ENCODE data around the gene ECEL1.

GRCh38 chr2:232502511-232502910 is 14.9 kb upstream of the ECEL1 start:
- TF ChIP-seq CTCF (IDR thresholded peaks at IDR 0.05) (no peak), POLR2A (IDR thresholded peaks at IDR 0.05) (no peak)

All from right lobe of liver (tissue), 4 donors.